BLaER1 treated with 17β-estradiol and CSF1 and Interleukin-3, amounts not matched to agents 10 nM and 100 nM (cell line): Measurements from ENCODE around the gene FAM110D.
A peak's percentile ranks its signal among the peaks of the same experiment; 100 is the strongest.

Source experiments
- H3K27ac ChIP-seq, 11 experiments: shearing (Covaris generic); formaldehyde crosslinking; 2 replicates each; pipeline ENCODE4 v1.8.1; 2022
- H3K27me3 ChIP-seq, 11 experiments: shearing (Covaris generic); formaldehyde crosslinking; 2 replicates each; pipeline ENCODE4 v1.8.1; 2022
- H3K36me3 ChIP-seq, 11 experiments: shearing (Covaris generic); formaldehyde crosslinking; 2 replicates each; pipeline ENCODE4 v1.8.1; 2022
- H3K4me1 ChIP-seq, 10 experiments: shearing (Covaris generic); formaldehyde crosslinking; 2 replicates each; pipeline ENCODE4 v1.8.1; 2022
- H3K4me2 ChIP-seq, 11 experiments: shearing (Covaris generic); formaldehyde crosslinking; 2 replicates each; pipeline ENCODE4 v1.8.1; 2022
- H3K4me3 ChIP-seq, 10 experiments: shearing (Covaris generic); formaldehyde crosslinking; 2 replicates each; pipeline ENCODE4 v1.8.1; 2022
- H3K9ac ChIP-seq, 11 experiments: shearing (Covaris generic); formaldehyde crosslinking; 2 replicates each; pipeline ENCODE4 v1.8.1; 2022
- H3K9me3 ChIP-seq, 11 experiments: shearing (Covaris generic); formaldehyde crosslinking; replicated peaks in 1 of 11; 2 replicates each; pipeline ENCODE4 v1.8.1; 2022
- H4K20me1 ChIP-seq, 11 experiments: shearing (Covaris generic); formaldehyde crosslinking; 2 replicates each; pipeline ENCODE4 v1.8.1; 2022
- Cebpa-rat ChIP-seq, 11 experiments: shearing (Covaris generic); IDR thresholded peaks; 2 replicates each; pipeline ENCODE4 v1.8.1; 2022

Gene FAM110D

GRCh38 chr1:26197813-26198212 is 38.9 kb downstream of the FAM110D start:
- H3K4me3 ChIP-seq, result no peak overlapping the region
- H3K27ac ChIP-seq, result no peak overlapping the region
- H3K9ac ChIP-seq, result no peak overlapping the region
- no peaks in the 10 kb centered on the region for H3K36me3 ChIP-seq
- H4K20me1 ChIP-seq, result no peaks in the 10 kb centered on the region
- no peaks in the 10 kb centered on the region for H3K27me3 ChIP-seq
- TF ChIP-seq Cebpa-rat (IDR thresholded peaks at IDR 0.05), result no peak
- H3K4me1 ChIP-seq, result no peaks in the 10 kb centered on the region
- H3K9me3 ChIP-seq, result no peaks in the 10 kb centered on the region
- no peak overlapping the region for H3K4me2 ChIP-seq

DNA sequence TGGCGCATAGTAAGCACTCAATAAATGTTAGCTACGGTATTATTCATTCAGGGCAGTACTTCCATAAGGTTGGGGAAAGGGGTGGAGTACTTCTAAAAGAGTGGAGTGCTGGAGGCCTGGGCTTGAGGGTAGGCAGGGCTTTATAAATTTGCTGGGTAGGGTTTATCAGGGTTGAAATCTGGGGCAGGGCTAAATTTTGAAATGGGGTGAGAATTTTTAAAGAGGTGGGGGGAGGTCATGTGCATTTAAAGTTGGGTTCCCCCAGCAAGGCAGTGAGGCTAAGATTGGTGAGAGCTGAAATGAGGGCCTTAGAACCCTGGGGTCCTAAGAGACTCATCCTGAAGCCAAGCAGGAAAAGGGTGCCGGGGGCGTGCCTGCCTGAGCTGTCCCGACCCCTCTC is 41.5 kb downstream of the FAM110D start:
- Histone ChIP-seq H3K4me1 (peaks cover 0 to 12% (median 7%) of the 10 kb centered on the region in 10 experiments; a peak in 11 of 20 replicates), H3K36me3 (no peaks in the 10 kb centered on the region), H3K9me3 (no peaks in the 10 kb centered on the region), H3K27ac (no peak overlapping the region), H3K4me2 (no peak overlapping the region), H3K4me3 (no peak overlapping the region), H3K9ac (no peak overlapping the region), H4K20me1 (no peaks in the 10 kb centered on the region), H3K27me3 (no peaks in the 10 kb centered on the region)
- TF ChIP-seq Cebpa-rat (IDR thresholded peaks at IDR 0.05), result no peak

GRCh38 chr1:26203642-26204318 is 44.9 kb downstream of the FAM110D start:
- H3K27me3 ChIP-seq, result no peaks in the 10 kb centered on the region
- TF ChIP-seq Cebpa-rat (IDR thresholded peaks at IDR 0.05), result no peak
- H3K9ac ChIP-seq, result no peak overlapping the region
- H4K20me1 ChIP-seq, result no peaks in the 10 kb centered on the region
- no peaks in the 10 kb centered on the region for H3K9me3 ChIP-seq
- no peak overlapping the region for H3K4me3 ChIP-seq
- H3K4me2 ChIP-seq, result peak overlapping the region in 8 of 11 experiments; percentile 11 to 55 (median 35); a peak in 11 of 22 replicates
- H3K4me1 ChIP-seq, result peaks cover 0 to 12% (median 7%) of the 10 kb centered on the region in 10 experiments; a peak in 11 of 20 replicates
- no peak overlapping the region for H3K27ac ChIP-seq
- H3K36me3 ChIP-seq, result no peaks in the 10 kb centered on the region

GRCh38 chr1:26210147-26210870 is 51.4 kb downstream of the FAM110D start:
- Histone ChIP-seq H3K4me2 (peak overlapping the region in 2 of 11 experiments; percentile 17 to 30; a peak in 4 of 22 replicates), H3K4me3 (no peak overlapping the region), H3K4me1 (peaks cover 0 to 11% (median 0%) of the 10 kb centered on the region in 10 experiments; a peak in 6 of 20 replicates), H3K9me3 (no peaks in the 10 kb centered on the region), H4K20me1 (no peaks in the 10 kb centered on the region), H3K27ac (no peak overlapping the region), H3K9ac (no peak overlapping the region), H3K36me3 (no peaks in the 10 kb centered on the region), H3K27me3 (no peaks in the 10 kb centered on the region)
- TF ChIP-seq Cebpa-rat (IDR thresholded peaks at IDR 0.05), result no peak

DNA sequence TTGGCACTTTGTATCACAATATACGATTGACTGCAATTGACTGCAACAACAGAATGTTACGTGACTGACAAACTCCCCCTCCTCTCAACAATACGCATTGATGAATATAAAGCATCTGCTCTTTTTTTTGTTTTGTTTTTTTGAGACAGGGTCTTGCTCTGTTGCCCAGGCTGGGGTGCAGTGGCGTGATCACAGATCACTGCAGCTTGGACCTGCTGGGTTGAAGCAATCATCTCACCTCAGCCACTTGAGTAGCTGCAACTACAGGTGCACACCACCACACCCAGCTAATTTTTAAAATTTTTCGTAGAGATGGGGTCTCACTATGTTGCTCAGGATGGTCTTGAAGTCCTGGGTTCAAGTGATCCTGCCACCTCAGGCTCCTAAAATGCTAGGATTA is 53.8 kb downstream of the FAM110D start:
- H3K27me3 ChIP-seq, result no peaks in the 10 kb centered on the region

GRCh38 chr1:26213335-26213905 is 54.5 kb downstream of the FAM110D start:
- no peaks in the 10 kb centered on the region for H3K9me3 ChIP-seq
- no peak overlapping the region for H3K9ac ChIP-seq
- no peak overlapping the region for H3K27ac ChIP-seq
- no peak overlapping the region for H3K4me2 ChIP-seq
- no peaks in the 10 kb centered on the region for H4K20me1 ChIP-seq
- no peaks in the 10 kb centered on the region for H3K27me3 ChIP-seq
- no peak overlapping the region for H3K4me3 ChIP-seq
- no peak for TF ChIP-seq Cebpa-rat (IDR thresholded peaks at IDR 0.05)
- H3K4me1 ChIP-seq, result peaks cover 0 to 11% (median 0%) of the 10 kb centered on the region in 10 experiments; a peak in 6 of 20 replicates
- H3K36me3 ChIP-seq, result no peaks in the 10 kb centered on the region

More for the DNA sequence above, 53.8 kb downstream of the FAM110D start:
- no peak overlapping the region for H3K4me3 ChIP-seq
- no peak for TF ChIP-seq Cebpa-rat (IDR thresholded peaks at IDR 0.05)
- no peak overlapping the region for H3K27ac ChIP-seq
- H3K4me1 ChIP-seq, result peaks cover 0 to 11% (median 0%) of the 10 kb centered on the region in 10 experiments; a peak in 6 of 20 replicates
- H3K36me3 ChIP-seq, result no peaks in the 10 kb centered on the region
- H3K4me2 ChIP-seq, result no peak overlapping the region
- no peaks in the 10 kb centered on the region for H4K20me1 ChIP-seq
- no peaks in the 10 kb centered on the region for H3K9me3 ChIP-seq
- H3K9ac ChIP-seq, result no peak overlapping the region
